ENCODE data around the gene GJA4.

- TF ChIP-seq YY1 (IDR thresholded peaks at IDR 0.05; ENCODE audit: insufficient read depth, insufficient read length) (no peak), ZNF274 (IDR thresholded peaks at IDR 0.05; ENCODE audit: low read depth, low read length) (no peak)
Observed at GRCh38 chr1:34779005-34779404, 13.8 kb upstream of the GJA4 start.
